Ovary (tissue), 9 donors: ENCODE measurements around the gene ASCL2. TPM values are rescaled to one million over a fixed set of nuclear protein-coding genes. Genes with fewer than 3 reads are reported as not detected.

Source experiments
- DNase-seq, 5 donors: peaks; one replicate each; pipeline ENCODE4 v3.0.0-alpha.2; 2019 to 2020
- H3K27ac ChIP-seq, 2 donors: fragments of 200-600 bp; one replicate each; pipeline versions ENCODE4 v1.5.1 to v1.8.0; 2019 to 2022
- H3K27me3 ChIP-seq: fragments of 200-600 bp; one replicate; pipeline ENCODE4 v1.8.0; 2022
- H3K36me3 ChIP-seq: fragments of 200-600 bp; sonication (generic); one replicate; pipeline ENCODE4 v1.5.1; 2019
- H3K4me1 ChIP-seq: one replicate; pipeline ENCODE4 v1.8.1; 2013; ENCODE audit warnings: mild to moderate bottlenecking, moderate library complexity; ENCODE audit not compliant: insufficient read depth
- H3K4me3 ChIP-seq: fragments of 200-600 bp; sonication (generic); one replicate; pipeline ENCODE4 v1.5.1; 2017
- H3K9me3 ChIP-seq, 2 donors: fragments of 200-600 bp in 1 of 2; sonication (generic) in 1 of 2; one replicate each; pipeline versions ENCODE4 v1.5.1 to v1.8.1; 2013 to 2019; ENCODE audit warnings: mild to moderate bottlenecking in 1 of 2, moderate library complexity in 1 of 2
- CTCF ChIP-seq, 3 donors: fragments of 450-650 bp in 2 of 3; fragments of 200-600 bp in 1 of 3; IDR thresholded peaks; one replicate each; pipeline versions ENCODE4 v1.5.1 to v1.8.0; 2016 to 2022; ENCODE audit warnings: antibody characterized with exemption in 3 of 3, mild to moderate bottlenecking in 1 of 3
- EP300 ChIP-seq: sonication (generic); formaldehyde crosslinking; IDR thresholded peaks from one replicate; pipeline ENCODE4 v1.6.1; 2017; ENCODE audit warnings: antibody characterized with exemption
- POLR2A ChIP-seq: fragments of 450-650 bp; IDR thresholded peaks from one replicate; pipeline ENCODE4 v1.6.1; 2017; ENCODE audit warnings: antibody characterized with exemption, mild to moderate bottlenecking, moderate library complexity
- WGBS, 3 donors: extraction: QIAGEN DNeasy Blood & Tissue Kit in 1 of 3; methylation state at CpG; one replicate each; pipeline versions ENCODE4 v1.1.5 to v1.1.7; 2013 to 2017; 5-methylcytosine and 5-hydroxymethylcytosine counted together
- intact Hi-C, 4 donors: fragments of 100-400 bp; cut with DNase I; formaldehyde crosslinking; loops; one replicate each; pipeline versions ENCODE4 v1.11.0 to v1.15.1; 2022 to 2023
- polyA plus RNA-seq, 2 donors: library from polyadenylated mRNA; stranded (reverse); fragments of 200-250 nt in 1 of 2; fragments of 350-450 nt in 1 of 2; fragmentation: Illumina TruSeq in 1 of 2; extraction: RNeasy Lipid Tissue Mini Kit (QIAGEN cat#74804) in 1 of 2; gene quantifications; one replicate each; pipeline ENCODE4 v1.2.3, GENCODE V29; 2013 to 2014
- total RNA-seq, 7 donors: library from RNA; depleted of rRNA in 2 of 7; stranded (reverse); fragments of >200 nt in 2 of 7; fragmentation: NEBNext Ultra II Directional in 3 of 7; extraction: Animal tissue kit (Norgen Biotek cat#: 25700) in 3 of 7; gene quantifications; one replicate each; pipeline versions ENCODE4 v1.1.0 to v1.2.4, GENCODE V29; 2016 to 2023
- donor health status: DM: no; HTN: no; CAD: no; lungs with moderate emphysema.
- donor health status: DM: no; HTN: no; CAD: no.
- donor health status: Bipolar disorder and iron deficiency.
- donor health status: DM: yes; HTN: yes; CAD: no.
- donor health status: DM: no; HTN: no; CAD: no.
- donor health status: DM: yes; HTN: yes; CAD: no.

Gene ASCL2
- total and polyA plus RNA-seq, 9 donors = 0.10 to 1.3 (median 0.24) TPM

GRCh38 chr11:2314525-2315394 lies 44.4 kb upstream of the ASCL2 start:
- DNase-seq = peak; percentile 95 to 99 (median 97)
- no peaks in the 10 kb centered on the region for H3K9me3 ChIP-seq
- 13 to 21% (median 20%) methylated on average over 13 to 16 of the region's 16 CpGs for WGBS, 3 donors
- TF ChIP-seq EP300 = no peak
- no peak for TF ChIP-seq CTCF (IDR thresholded peaks at IDR 0.05)
- no peak for TF ChIP-seq POLR2A
- peak overlapping the region; percentile 77 to 83 for H3K27ac ChIP-seq
- H3K36me3 ChIP-seq = no peaks in the 10 kb centered on the region
- H3K4me1 ChIP-seq = peaks cover 22% of the 10 kb centered on the region
- no peaks in the 10 kb centered on the region for H3K27me3 ChIP-seq
- no peak overlapping the region for H3K4me3 ChIP-seq
- intact Hi-C loops = loop anchor here in 3 of 4 donors (5.0 kb wide), 2 partner anchors 63 to 68 kb away; partner anchors contain the start of gene CD81 (in 2 of the 3)

GRCh38 chr11:2314136-2314524 lies 43.7 kb upstream of the ASCL2 start:
- 77 to 83% (median 77%) methylated on average over 7 of the region's 7 CpGs for WGBS, 3 donors
- H3K36me3 ChIP-seq = no peaks in the 10 kb centered on the region
- no peaks in the 10 kb centered on the region for H3K9me3 ChIP-seq
- intact Hi-C loops = loop anchor here in 2 of 4 donors (5.0 kb wide), 2 partner anchors 63 to 68 kb away; partner anchors contain the start of gene CD81 (in 1 of the 2)
- DNase-seq = peak in 2 of 5 donors; percentile 22 to 43
- H3K27me3 ChIP-seq = no peaks in the 10 kb centered on the region
- H3K4me1 ChIP-seq = peaks cover 22% of the 10 kb centered on the region
- H3K4me3 ChIP-seq = no peak overlapping the region
- TF ChIP-seq CTCF (IDR thresholded peaks at IDR 0.05) = no peak
- TF ChIP-seq POLR2A = no peak
- TF ChIP-seq EP300 = no peak
- H3K27ac ChIP-seq = peak overlapping the region; percentile 68 to 83

- peak in 3 of 5 donors; percentile 21 to 54 (median 54) for DNase-seq
Observed at GRCh38 chr11:2313051-2313951, 42.9 kb upstream of the ASCL2 start.

More at GRCh38 chr11:2313051-2313951, 42.9 kb upstream of the ASCL2 start:
- Histone ChIP-seq H3K4me3 (no peak overlapping the region), H3K36me3 (no peaks in the 10 kb centered on the region), H3K27ac (peak overlapping the region; percentile 12 to 83), H3K27me3 (no peaks in the 10 kb centered on the region), H3K4me1 (peaks cover 22% of the 10 kb centered on the region), H3K9me3 (no peaks in the 10 kb centered on the region)
- TF ChIP-seq CTCF (IDR thresholded peaks at IDR 0.05) (no peak), POLR2A (no peak), EP300 (no peak)
- intact Hi-C loops = loop anchor here in 2 of 4 donors (5.0 kb wide), 2 partner anchors 64 to 69 kb away; partner anchors contain the start of gene CD81 (in 1 of the 2)
- WGBS, 3 donors = 87 to 91% (median 91%) methylated on average over 34 of the region's 34 CpGs
